HL-60/S4 treated with retinoic acid at 250 ng/mL for 4 days and 3 days (cell line): Measurements from ENCODE around the gene ZNF207.

Experiments
- in situ Hi-C: fragments of 300-500 bp; cut with MboI; formaldehyde crosslinking; loops from 2 replicates; pipeline ENCODE4 v1.7.0; 2022; ENCODE audit warnings: low sequenced_read_pairs

Gene ZNF207

GRCh38 chr17:32333187-32333586, 16.8 kb upstream of the ZNF207 start:
- in situ Hi-C loops, result loop anchor here (25.0 kb wide), 1 partner anchor 321 kb away; the partner anchor contains the start of gene LRRC37B

GRCh38 chr17:32335046-32335445, 14.9 kb upstream of the ZNF207 start:
- in situ Hi-C loops, result loop anchor here (25.0 kb wide), 1 partner anchor 323 kb away; the partner anchor contains the start of gene LRRC37B

- in situ Hi-C loops, result loop anchor here (25.0 kb wide), 1 partner anchor 323 kb away; the partner anchor contains the start of gene LRRC37B
Measured at GRCh38 chr17:32335687-32336086, 14.3 kb upstream of the ZNF207 start.

- in situ Hi-C loops, result loop anchor here (25.0 kb wide), 1 partner anchor 329 kb away; the partner anchor contains the start of gene LRRC37B
Measured at GRCh38 chr17:32341141-32341856, 8.7 kb upstream of the ZNF207 start.

GRCh38 chr17:32341857-32342602, 7.9 kb upstream of the ZNF207 start, which contains the start of gene C17orf75:
TSS of gene C17orf75 (minus strand) at chr17:32342173. CDS start at chr17:32342139, 34 bp downstream.
- in situ Hi-C loops, result loop anchor here (25.0 kb wide), 1 partner anchor 330 kb away; the partner anchor contains the start of gene LRRC37B

- in situ Hi-C loops, result loop anchor here (25.0 kb wide), 1 partner anchor 330 kb away; the partner anchor contains the start of gene LRRC37B
Measured at GRCh38 chr17:32342603-32343325, 7.2 kb upstream of the ZNF207 start.

GRCh38 chr17:32345951-32346600, 3.9 kb upstream of the ZNF207 start:
- in situ Hi-C loops, result loop anchor here (25.0 kb wide), 1 partner anchor 334 kb away; the partner anchor contains the start of gene LRRC37B

- in situ Hi-C loops, result loop anchor here (25.0 kb wide), 1 partner anchor 336 kb away; the partner anchor contains the start of gene LRRC37B
Measured at GRCh38 chr17:32348483-32348800, 1.5 kb upstream of the ZNF207 start.

- in situ Hi-C loops, result loop anchor here (25.0 kb wide), 1 partner anchor 337 kb away; the partner anchor contains the start of gene LRRC37B
Measured at GRCh38 chr17:32349503-32349853, 479 bp upstream of the ZNF207 start.

GRCh38 chr17:32350666-32351418, 885 bp downstream of the ZNF207 start:
- in situ Hi-C loops, result loop anchor here (10.0 kb wide), 1 partner anchor 64 kb away; no protein-coding TSS in a partner anchor

GRCh38 chr17:32352734-32353133, 2.8 kb downstream of the ZNF207 start:
- in situ Hi-C loops, result loop anchor here (10.0 kb wide), 1 partner anchor 62 kb away; no protein-coding TSS in a partner anchor

GRCh38 chr17:32355649-32356377, 5.9 kb downstream of the ZNF207 start:
- in situ Hi-C loops, result loop anchor here (10.0 kb wide), 1 partner anchor 59 kb away; no protein-coding TSS in a partner anchor

GRCh38 chr17:32356378-32356743, 6.4 kb downstream of the ZNF207 start:
- in situ Hi-C loops, result loop anchor here (10.0 kb wide), 1 partner anchor 58 kb away; no protein-coding TSS in a partner anchor

- in situ Hi-C loops, result loop anchor here (10.0 kb wide), 1 partner anchor 58 kb away; no protein-coding TSS in a partner anchor
Measured at GRCh38 chr17:32356750-32357149, 6.8 kb downstream of the ZNF207 start.

- in situ Hi-C loops, result loop anchor here (10.0 kb wide), 1 partner anchor 57 kb away; no protein-coding TSS in a partner anchor
Measured at GRCh38 chr17:32357615-32358014, 7.7 kb downstream of the ZNF207 start.

GRCh38 chr17:32361270-32361669, 11.3 kb downstream of the ZNF207 start:
- in situ Hi-C loops, result no loop called here

- in situ Hi-C loops, result no loop called here
Measured at GRCh38 chr17:32370426-32370825, 20.5 kb downstream of the ZNF207 start.

GRCh38 chr17:32382526-32383223, 32.7 kb downstream of the ZNF207 start:
- in situ Hi-C loops, result no loop called here
